Measurements from ENCODE around the gene TPRG1L.

TPRG1L gene

GRCh38 chr1:3586986-3587759, 37.6 kb upstream of the TPRG1L start:
- no peak overlapping the region for H3K4me3 ChIP-seq (replicated peaks; ENCODE audit: low read depth, low read length)
- no peak for DNase-seq (ENCODE audit: extremely low read depth, low read depth)
- no peak for TF ChIP-seq CTCF (IDR thresholded peaks at IDR 0.05; ENCODE audit: low read depth, low read length, missing control alignments)

- no peak for DNase-seq (ENCODE audit: extremely low read depth, low read depth)
- no peak overlapping the region for H3K4me3 ChIP-seq (replicated peaks; ENCODE audit: low read depth, low read length)
- TF ChIP-seq CTCF (IDR thresholded peaks at IDR 0.05; ENCODE audit: low read depth, low read length, missing control alignments), result no peak
Measured at GRCh38 chr1:3588395-3588794, 36.4 kb upstream of the TPRG1L start.

- no peak for TF ChIP-seq CTCF (IDR thresholded peaks at IDR 0.05; ENCODE audit: low read depth, low read length, missing control alignments)
- H3K4me3 ChIP-seq (replicated peaks; ENCODE audit: low read depth, low read length), result no peak overlapping the region
- no peak for DNase-seq (ENCODE audit: extremely low read depth, low read depth)
Measured at GRCh38 chr1:3590139-3590763, 34.6 kb upstream of the TPRG1L start.

GRCh38 chr1:3590951-3591865, 33.6 kb upstream of the TPRG1L start:
- DNase-seq (ENCODE audit: extremely low read depth, low read depth), result no peak
- H3K4me3 ChIP-seq (replicated peaks; ENCODE audit: low read depth, low read length), result no peak overlapping the region
- no peak for TF ChIP-seq CTCF (IDR thresholded peaks at IDR 0.05; ENCODE audit: low read depth, low read length, missing control alignments)

- DNase-seq (ENCODE audit: extremely low read depth, low read depth), result no peak
- H3K4me3 ChIP-seq (replicated peaks; ENCODE audit: low read depth, low read length), result no peak overlapping the region
- no peak for TF ChIP-seq CTCF (IDR thresholded peaks at IDR 0.05; ENCODE audit: low read depth, low read length, missing control alignments)
Measured at GRCh38 chr1:3593334-3593733, 31.5 kb upstream of the TPRG1L start.

- H3K4me3 ChIP-seq (replicated peaks; ENCODE audit: low read depth, low read length), result no peak overlapping the region
- DNase-seq (ENCODE audit: extremely low read depth, low read depth), result no peak
- no peak for TF ChIP-seq CTCF (IDR thresholded peaks at IDR 0.05; ENCODE audit: low read depth, low read length, missing control alignments)
Measured at GRCh38 chr1:3593745-3594144, 31.1 kb upstream of the TPRG1L start.

All from HFF-Myc (cell line).